DOHH2 (cell line): ENCODE results near the gene TLR9.

Experiments used
- H3F3A ChIP-seq: fragments of 200-600 bp; sonication (generic), shearing (Covaris generic); 2 replicates; pipeline ENCODE4 v1.6.0; 2016; ENCODE audit warnings: antibody characterized with exemption, mild to moderate bottlenecking; ENCODE audit not compliant: control insufficient read depth, insufficient read depth
- H3K27ac ChIP-seq: fragments of 200-600 bp; sonication (generic); 2 replicates; pipeline ENCODE4 v1.5.1; 2014; ENCODE audit warnings: low read depth, mild to moderate bottlenecking, low read length, moderate library complexity
- H3K27me3 ChIP-seq: fragments of 200-600 bp; sonication (generic); 2 replicates; pipeline ENCODE4 v1.6.1; 2014; ENCODE audit warnings: mild to moderate bottlenecking, low read length, mixed read lengths; ENCODE audit not compliant: control insufficient read depth
- H3K36me3 ChIP-seq: fragments of 200-600 bp; sonication (generic); 2 replicates; pipeline ENCODE4 v1.6.1; 2014; ENCODE audit warnings: mild to moderate bottlenecking, low read length, moderate library complexity, mixed read lengths; ENCODE audit not compliant: control insufficient read depth
- H3K4me1 ChIP-seq: fragments of 200-600 bp; sonication (generic); 2 replicates; pipeline ENCODE4 v1.6.1; 2014; ENCODE audit warnings: mild to moderate bottlenecking, low read length, mixed read lengths; ENCODE audit not compliant: control insufficient read depth
- H3K4me2 ChIP-seq: fragments of 200-600 bp; sonication (generic); 2 replicates; pipeline ENCODE4 v1.6.0; 2014; ENCODE audit warnings: mild to moderate bottlenecking, low read length, moderate library complexity
- H3K4me3 ChIP-seq: fragments of 200-600 bp; sonication (generic); 2 replicates; pipeline ENCODE4 v1.5.1; 2014; ENCODE audit warnings: mild to moderate bottlenecking, low read length, mixed read lengths
- H3K79me2 ChIP-seq: fragments of 200-600 bp; sonication (generic); 2 replicates; pipeline ENCODE4 v1.6.1; 2014; ENCODE audit warnings: mild to moderate bottlenecking, low read length, mixed read lengths; ENCODE audit not compliant: control insufficient read depth
- H3K9me2 ChIP-seq: fragments of 200-600 bp; sonication (generic); replicated peaks from 2 replicates; pipeline ENCODE4 v1.6.1; 2014; ENCODE audit warnings: mild to moderate bottlenecking, low read length, mixed read lengths; ENCODE audit not compliant: control insufficient read depth
- H3K9me3 ChIP-seq: fragments of 200-600 bp; sonication (generic); 2 replicates; pipeline ENCODE4 v1.6.1; 2014; ENCODE audit warnings: antibody characterized with exemption, low read length, mixed read lengths; ENCODE audit not compliant: control insufficient read depth, insufficient read depth
- H4K20me1 ChIP-seq: fragments of 200-600 bp; sonication (generic); 2 replicates; pipeline ENCODE4 v1.6.0; 2014; ENCODE audit warnings: low read depth, mild to moderate bottlenecking, antibody characterized with exemption, low read length, moderate library complexity; ENCODE audit not compliant: control insufficient read depth, insufficient read depth
- CTCF ChIP-seq: fragments of 200-600 bp; sonication (generic); IDR thresholded peaks from one replicate; pipeline ENCODE4 v1.5.1; 2014; ENCODE audit warnings: antibody characterized with exemption, mild to moderate bottlenecking, low read depth, low read length; ENCODE audit not compliant: poor library complexity, severe bottlenecking
- EZH2phosphoT487 ChIP-seq: fragments of 200-600 bp; sonication (generic); IDR thresholded peaks from 2 replicates; pipeline ENCODE4 v1.6.1; 2017; ENCODE audit warnings: borderline replicate concordance, mild to moderate bottlenecking, antibody characterized with exemption, low read length, moderate library complexity, mixed read lengths

TLR9 gene

GRCh38 chr3:52228266-52228665, 2.8 kb upstream of the TLR9 start:
- Histone ChIP-seq H3K27ac (no peak overlapping the region), H3K4me1 (peaks cover 43% of the 10 kb centered on the region), H3K9me2 (no peaks in the 10 kb centered on the region), H3K36me3 (peaks cover 62% of the 10 kb centered on the region), H3K79me2 (peaks cover 22% of the 10 kb centered on the region), H3K4me2 (no peak overlapping the region), H3K9me3 (no peaks in the 10 kb centered on the region), H3F3A (peaks cover 16% of the 10 kb centered on the region), H4K20me1 (peaks cover 8% of the 10 kb centered on the region; the same call in 1 of the 2 replicates), H3K4me3 (no peak overlapping the region), H3K27me3 (no peaks in the 10 kb centered on the region)
- TF ChIP-seq EZH2phosphoT487 = no peak
- TF ChIP-seq CTCF = no peak

- H3K27ac ChIP-seq = no peak overlapping the region
- H3K4me2 ChIP-seq = no peak overlapping the region
Observed at GRCh38 chr3:52227766-52228165, 2.3 kb upstream of the TLR9 start.

GRCh38 chr3:52227117-52227516, 1.7 kb upstream of the TLR9 start:
- peak overlapping the region; percentile 95 for H3K27ac ChIP-seq

More at GRCh38 chr3:52227766-52228165, 2.3 kb upstream of the TLR9 start:
- H3K79me2 ChIP-seq = peaks cover 27% of the 10 kb centered on the region
- H3K4me3 ChIP-seq = no peak overlapping the region
- H3K9me3 ChIP-seq = no peaks in the 10 kb centered on the region
- H3K27me3 ChIP-seq = no peaks in the 10 kb centered on the region
- peaks cover 16% of the 10 kb centered on the region for H3F3A ChIP-seq
- H3K9me2 ChIP-seq = no peaks in the 10 kb centered on the region
- peaks cover 8% of the 10 kb centered on the region; the same call in 1 of the 2 replicates for H4K20me1 ChIP-seq
- peaks cover 63% of the 10 kb centered on the region for H3K36me3 ChIP-seq
- TF ChIP-seq EZH2phosphoT487 = no peak
- TF ChIP-seq CTCF = no peak
- peaks cover 43% of the 10 kb centered on the region for H3K4me1 ChIP-seq

More at GRCh38 chr3:52227117-52227516, 1.7 kb upstream of the TLR9 start:
- Histone ChIP-seq H3K9me3 (no peaks in the 10 kb centered on the region), H3K4me3 (peak overlapping the region; percentile 99; the same call in 1 of the 2 replicates), H3K4me2 (peak overlapping the region; percentile 99), H3K36me3 (peaks cover 70% of the 10 kb centered on the region), H4K20me1 (peaks cover 8% of the 10 kb centered on the region; the same call in 1 of the 2 replicates), H3K9me2 (no peaks in the 10 kb centered on the region), H3F3A (peaks cover 16% of the 10 kb centered on the region), H3K4me1 (peaks cover 43% of the 10 kb centered on the region), H3K27me3 (no peaks in the 10 kb centered on the region), H3K79me2 (peaks cover 33% of the 10 kb centered on the region)
- TF ChIP-seq CTCF (peak; percentile 22), EZH2phosphoT487 (no peak)
